Measurements from ENCODE around the gene SYT12. TPM values are rescaled to one million over a fixed set of nuclear protein-coding genes. Genes with fewer than 3 reads are reported as not detected.

Gene SYT12
- total RNA-seq, 1 experiment from 2014 or later: 2.8 TPM

- Histone ChIP-seq H3K4me3 (ENCODE audit: insufficient read depth, low read depth, low read length) (no peak overlapping the region), H3K36me3 (replicated peaks; ENCODE audit: control insufficient read depth, insufficient read depth, low read length) (no peaks in the 10 kb centered on the region), H3K27me3 (ENCODE audit: control insufficient read depth, insufficient read depth, low read length) (no peaks in the 10 kb centered on the region)
- no peak for DNase-seq
These were observed 8.0 kb downstream of the SYT12 start for GRCh38 chr11:67030976-67031375.

DNA sequence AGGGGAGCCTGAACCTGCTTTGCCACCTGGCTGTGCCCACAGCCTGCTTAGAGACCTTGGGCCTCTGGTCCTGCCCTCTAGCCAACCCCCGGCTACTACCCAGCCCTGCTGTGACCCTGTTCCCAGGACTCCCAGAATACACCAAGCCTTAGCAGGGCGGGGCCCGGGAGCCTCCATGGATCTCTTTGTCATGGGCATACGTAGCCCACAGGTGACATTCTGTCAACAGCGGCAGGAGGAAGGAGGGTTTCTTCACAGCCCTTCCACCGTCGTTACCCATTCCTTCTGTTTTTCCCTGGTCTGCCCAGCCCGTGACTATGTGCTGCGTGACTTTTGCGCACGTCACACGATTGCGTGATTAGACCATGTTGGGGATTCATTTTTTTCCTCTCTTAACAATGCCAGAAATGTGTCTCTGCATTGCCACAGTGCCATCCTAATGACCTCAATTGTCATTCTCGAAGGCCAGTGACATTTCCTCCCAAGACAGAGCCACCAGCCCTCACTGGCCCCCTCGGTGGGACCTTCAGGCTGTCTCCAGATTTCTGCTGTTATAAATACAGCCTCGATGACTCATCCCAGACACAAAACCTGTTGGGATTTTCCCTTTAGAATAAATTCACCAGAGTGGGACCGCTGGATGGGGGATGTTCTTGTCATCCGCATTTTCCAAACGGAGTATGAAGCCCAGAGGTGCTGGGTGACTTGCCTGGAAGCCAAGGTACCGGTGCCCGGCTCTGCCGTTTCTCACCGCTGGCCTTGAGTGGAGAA is 9.0 kb downstream of the SYT12 start:
- DNase-seq: no peak
- H3K36me3 ChIP-seq (replicated peaks; ENCODE audit: control insufficient read depth, insufficient read depth, low read length): no peaks in the 10 kb centered on the region
- H3K27me3 ChIP-seq (ENCODE audit: control insufficient read depth, insufficient read depth, low read length): no peaks in the 10 kb centered on the region
- H3K4me3 ChIP-seq (ENCODE audit: insufficient read depth, low read depth, low read length): no peak overlapping the region

GRCh38 chr11:67032830-67033551 is 10.1 kb downstream of the SYT12 start:
- no peak for DNase-seq
- no peaks in the 10 kb centered on the region for H3K36me3 ChIP-seq (replicated peaks; ENCODE audit: control insufficient read depth, insufficient read depth, low read length)
- H3K27me3 ChIP-seq (ENCODE audit: control insufficient read depth, insufficient read depth, low read length): no peaks in the 10 kb centered on the region
- H3K4me3 ChIP-seq (ENCODE audit: insufficient read depth, low read depth, low read length): no peak overlapping the region

DNA sequence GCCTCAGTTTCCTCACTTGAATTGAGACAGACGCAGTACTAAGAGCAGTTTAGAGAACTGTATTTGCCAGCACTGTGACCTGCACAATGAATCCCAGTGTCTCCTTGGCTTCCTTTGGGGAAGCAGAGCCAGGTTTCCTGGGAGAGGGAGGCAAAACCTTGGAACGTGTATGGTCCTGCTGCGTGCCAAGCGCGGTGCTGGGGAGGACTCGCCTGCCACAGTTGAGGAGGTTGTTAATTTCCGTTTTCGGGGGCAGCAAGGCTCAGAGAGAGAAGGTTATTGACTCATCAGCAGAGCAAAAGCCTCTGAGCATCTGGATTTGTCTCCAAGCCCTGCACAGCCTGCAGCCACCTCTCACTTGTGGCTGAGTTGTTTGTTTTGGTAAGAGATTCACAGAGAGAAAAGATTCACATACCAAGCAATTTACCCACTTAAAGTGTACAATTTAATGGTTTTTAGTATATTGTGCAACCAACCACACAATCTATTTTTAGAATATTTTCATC is 10.8 kb downstream of the SYT12 start:
- Histone ChIP-seq H3K27me3 (ENCODE audit: control insufficient read depth, insufficient read depth, low read length) (no peaks in the 10 kb centered on the region), H3K4me3 (ENCODE audit: insufficient read depth, low read depth, low read length) (no peak overlapping the region), H3K36me3 (replicated peaks; ENCODE audit: control insufficient read depth, insufficient read depth, low read length) (no peaks in the 10 kb centered on the region)
- DNase-seq: no peak

DNA sequence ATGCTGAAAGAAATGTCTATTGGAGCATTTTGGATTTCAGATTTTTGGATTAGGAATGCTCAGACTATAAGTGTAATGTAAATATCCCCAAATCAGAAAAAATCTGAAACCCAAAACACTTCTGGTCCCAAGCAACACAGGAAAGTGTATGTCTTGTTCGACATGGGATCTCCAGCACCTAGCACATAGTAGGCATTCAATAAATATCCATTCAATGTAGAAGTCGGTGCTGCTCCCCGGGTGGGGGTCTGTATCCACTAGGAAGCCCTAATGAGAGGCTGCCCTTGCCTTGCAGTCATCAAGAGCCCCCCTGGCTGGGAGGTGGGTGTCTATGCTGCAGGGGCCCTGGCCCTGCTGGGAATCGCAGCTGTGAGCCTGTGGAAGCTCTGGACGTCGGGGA is 11.4 kb downstream of the SYT12 start:
- no peaks in the 10 kb centered on the region for H3K27me3 ChIP-seq (ENCODE audit: control insufficient read depth, insufficient read depth, low read length)
- DNase-seq: no peak
- no peaks in the 10 kb centered on the region for H3K36me3 ChIP-seq (replicated peaks; ENCODE audit: control insufficient read depth, insufficient read depth, low read length)
- no peak overlapping the region for H3K4me3 ChIP-seq (ENCODE audit: insufficient read depth, low read depth, low read length)

DNA sequence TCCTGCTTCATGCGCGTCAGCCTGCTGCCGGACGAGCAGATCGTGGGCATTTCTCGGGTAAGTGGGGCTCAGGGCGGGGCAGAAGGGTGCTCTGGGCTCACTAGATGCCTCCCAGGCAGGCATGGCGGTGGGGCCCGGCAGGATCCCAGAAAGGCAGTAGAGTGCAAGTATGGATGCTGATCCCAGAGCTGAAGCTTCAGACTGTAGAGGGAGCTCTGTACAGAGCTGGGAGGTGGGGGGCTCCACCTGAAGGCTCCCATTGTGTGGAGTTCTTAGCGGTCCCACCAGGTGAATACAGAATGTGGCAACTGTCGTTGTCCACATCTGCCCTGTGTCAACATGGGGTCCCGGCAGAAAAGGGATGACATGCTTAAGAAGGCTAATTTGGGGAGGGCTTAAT is 17.2 kb downstream of the SYT12 start:
- no peak overlapping the region for H3K4me3 ChIP-seq (ENCODE audit: insufficient read depth, low read depth, low read length)
- peak; percentile 76 for DNase-seq

DNA sequence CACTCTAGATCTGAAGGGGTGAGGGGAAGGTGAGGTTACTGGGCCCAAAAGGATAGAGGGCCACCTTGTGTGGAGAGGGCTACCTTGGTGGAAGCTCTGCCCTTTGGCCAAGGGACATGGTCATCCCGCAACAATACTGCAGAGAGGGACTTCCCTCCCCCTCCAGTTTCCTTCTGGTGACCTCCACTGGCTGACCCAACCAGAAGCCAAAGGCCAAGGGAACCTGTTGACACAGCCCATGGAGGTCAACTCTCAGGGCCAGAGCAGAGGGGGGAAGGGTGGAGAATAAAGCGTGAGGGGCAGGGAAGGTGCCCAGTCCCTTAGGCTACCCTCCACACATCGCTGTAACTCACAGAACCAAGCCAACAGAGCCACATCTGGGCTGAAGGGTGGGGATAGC is 18.7 kb downstream of the SYT12 start:
- no peak for DNase-seq
- H3K27me3 ChIP-seq (ENCODE audit: control insufficient read depth, insufficient read depth, low read length): no peaks in the 10 kb centered on the region

More for the DNA sequence above, 17.2 kb downstream of the SYT12 start:
- Histone ChIP-seq H3K27me3 (ENCODE audit: control insufficient read depth, insufficient read depth, low read length) (no peaks in the 10 kb centered on the region), H3K36me3 (replicated peaks; ENCODE audit: control insufficient read depth, insufficient read depth, low read length) (no peaks in the 10 kb centered on the region)

DNA sequence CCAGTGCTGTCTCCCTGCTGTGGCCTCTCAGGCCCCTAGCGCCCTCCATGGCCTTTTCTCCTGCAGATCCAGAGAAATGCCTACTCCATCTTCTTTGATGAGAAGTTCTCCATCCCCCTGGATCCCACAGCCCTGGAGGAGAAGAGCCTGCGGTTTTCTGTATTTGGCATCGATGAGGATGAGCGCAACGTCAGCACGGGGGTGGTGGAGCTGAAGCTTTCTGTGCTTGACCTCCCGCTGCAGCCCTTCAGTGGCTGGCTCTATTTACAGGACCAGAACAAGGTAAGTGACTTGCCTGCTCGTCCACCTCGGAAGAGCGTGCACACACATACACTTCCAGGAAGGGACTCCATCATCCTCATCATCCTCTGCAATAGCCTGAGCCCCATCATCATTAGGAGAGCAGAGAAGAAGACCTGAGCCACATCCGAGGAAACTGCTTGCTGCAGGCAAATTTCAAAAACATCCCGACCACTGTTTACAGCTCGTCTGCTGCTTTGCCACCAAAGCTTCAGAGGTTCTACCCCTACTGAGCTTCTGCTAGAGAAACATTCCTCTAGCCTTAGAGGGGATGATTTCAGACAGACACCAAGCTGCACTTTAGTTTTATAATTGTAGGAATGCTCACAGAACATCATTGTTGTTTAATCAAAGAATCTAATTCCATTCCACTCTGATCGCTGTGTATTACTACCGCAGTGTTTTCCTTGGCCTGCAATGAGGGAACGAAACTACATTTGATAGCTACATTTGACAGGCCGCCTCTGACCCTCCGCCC is 20.8 kb downstream of the SYT12 start:
- Histone ChIP-seq H3K27me3 (ENCODE audit: control insufficient read depth, insufficient read depth, low read length) (no peaks in the 10 kb centered on the region), H3K36me3 (replicated peaks; ENCODE audit: control insufficient read depth, insufficient read depth, low read length) (no peaks in the 10 kb centered on the region), H3K4me3 (ENCODE audit: insufficient read depth, low read depth, low read length) (no peak overlapping the region)
- DNase-seq: no peak

More for the DNA sequence above, 18.7 kb downstream of the SYT12 start:
- Histone ChIP-seq H3K4me3 (ENCODE audit: insufficient read depth, low read depth, low read length) (no peak overlapping the region), H3K36me3 (replicated peaks; ENCODE audit: control insufficient read depth, insufficient read depth, low read length) (no peaks in the 10 kb centered on the region)

GRCh38 chr11:67044496-67044895 is 21.6 kb downstream of the SYT12 start:
- H3K27me3 ChIP-seq (ENCODE audit: control insufficient read depth, insufficient read depth, low read length): no peaks in the 10 kb centered on the region
- no peak overlapping the region for H3K4me3 ChIP-seq (ENCODE audit: insufficient read depth, low read depth, low read length)
- DNase-seq: no peak
- no peaks in the 10 kb centered on the region for H3K36me3 ChIP-seq (replicated peaks; ENCODE audit: control insufficient read depth, insufficient read depth, low read length)

GRCh38 chr11:67045314-67045713 is 22.4 kb downstream of the SYT12 start:
- no peaks in the 10 kb centered on the region for H3K36me3 ChIP-seq (replicated peaks; ENCODE audit: control insufficient read depth, insufficient read depth, low read length)
- H3K4me3 ChIP-seq (ENCODE audit: insufficient read depth, low read depth, low read length): no peak overlapping the region
- H3K27me3 ChIP-seq (ENCODE audit: control insufficient read depth, insufficient read depth, low read length): no peaks in the 10 kb centered on the region
- DNase-seq: no peak

- H3K4me3 ChIP-seq (ENCODE audit: insufficient read depth, low read depth, low read length): no peak overlapping the region
- no peak for DNase-seq
- no peaks in the 10 kb centered on the region for H3K36me3 ChIP-seq (replicated peaks; ENCODE audit: control insufficient read depth, insufficient read depth, low read length)
- H3K27me3 ChIP-seq (ENCODE audit: control insufficient read depth, insufficient read depth, low read length): no peaks in the 10 kb centered on the region
These were observed 25.7 kb downstream of the SYT12 start for GRCh38 chr11:67048515-67049130.

DNA sequence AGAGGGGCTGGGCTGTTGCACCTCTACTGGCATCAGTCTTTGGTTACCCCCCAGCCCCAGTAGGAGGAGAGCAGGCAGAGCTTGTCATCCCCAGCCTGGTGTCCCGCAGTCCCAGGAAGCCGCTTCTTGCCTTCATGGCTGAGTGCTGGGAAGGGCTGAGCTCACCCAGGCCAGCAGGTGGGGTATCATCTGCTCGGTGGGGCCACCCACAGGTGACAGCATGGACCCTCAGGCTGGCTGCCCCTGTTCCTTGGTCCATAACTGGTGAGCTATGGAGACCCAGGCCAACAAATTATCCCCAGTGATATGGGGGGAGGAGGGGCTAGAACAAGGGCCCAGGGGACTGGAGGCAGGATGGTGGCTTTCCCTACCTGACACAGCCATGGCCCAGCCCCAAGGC is 27.2 kb downstream of the SYT12 start:
- Histone ChIP-seq H3K4me3 (ENCODE audit: insufficient read depth, low read depth, low read length) (no peak overlapping the region), H3K36me3 (replicated peaks; ENCODE audit: control insufficient read depth, insufficient read depth, low read length) (no peaks in the 10 kb centered on the region), H3K27me3 (ENCODE audit: control insufficient read depth, insufficient read depth, low read length) (no peaks in the 10 kb centered on the region)
- DNase-seq: no peak

DNA sequence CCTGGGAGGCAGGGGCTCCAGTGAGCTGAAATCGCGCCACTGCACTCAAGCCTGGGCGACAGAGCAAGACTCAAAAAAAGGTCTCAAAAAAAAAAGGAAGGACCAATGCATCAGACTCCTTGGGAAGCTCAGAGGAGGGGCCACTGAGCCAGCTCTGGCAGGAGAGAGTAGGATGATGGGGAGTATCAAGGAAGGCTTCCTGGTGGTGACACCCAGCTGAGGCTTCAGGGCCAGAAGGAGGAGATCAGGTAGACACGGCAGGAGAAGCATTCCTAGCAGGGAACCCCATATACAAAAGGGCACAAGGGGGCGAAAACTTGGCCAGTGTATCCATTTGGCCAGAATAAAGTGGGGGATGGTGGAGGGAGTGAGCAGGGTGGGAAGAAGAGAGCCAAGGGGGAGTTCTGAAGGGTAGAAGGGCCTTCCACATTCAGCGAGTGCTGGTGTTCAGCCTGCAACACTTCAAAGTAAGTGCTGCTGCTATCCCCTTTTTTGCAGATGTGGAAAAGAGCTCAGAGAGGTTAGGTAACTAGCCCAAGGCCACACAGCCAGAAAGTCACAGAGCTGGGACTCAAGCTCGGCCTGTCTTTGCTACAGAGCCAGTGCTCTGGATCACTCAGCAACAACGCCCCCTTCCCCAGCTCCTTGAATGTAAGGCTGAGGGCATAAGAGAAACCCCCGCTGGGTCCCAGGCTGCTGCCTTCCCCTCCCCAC is 28.4 kb downstream of the SYT12 start:
- Histone ChIP-seq H3K36me3 (replicated peaks; ENCODE audit: control insufficient read depth, insufficient read depth, low read length) (no peaks in the 10 kb centered on the region), H3K4me3 (ENCODE audit: insufficient read depth, low read depth, low read length) (no peak overlapping the region), H3K27me3 (ENCODE audit: control insufficient read depth, insufficient read depth, low read length) (no peaks in the 10 kb centered on the region)
- DNase-seq: no peak
